ENCODE results near the gene ZNF331. TPM values are rescaled to one million over a fixed set of nuclear protein-coding genes. Genes with fewer than 3 reads are reported as not detected.

ZNF331 gene
- total and polyA plus RNA-seq, 2 of the 4 experiments (the other 2 are of a cell fraction): 6.6 to 11.1 TPM

GRCh38 chr19:53530622-53531021 lies 7.3 kb upstream of the ZNF331 start:
- Histone ChIP-seq H2BK5ac (ENCODE audit: low read depth, low read length, poor library complexity, severe bottlenecking) (no peak overlapping the region), H4K8ac (ENCODE audit: low read depth in 2 of 2, low read length in 2 of 2) (no peak overlapping the region), H2BK20ac (ENCODE audit: low read depth, low read length) (no peak overlapping the region), H3K79me1 (ENCODE audit: low read depth in 1 of 2, low read length in 2 of 2) (no peaks in the 10 kb centered on the region), H3K27ac (ENCODE audit: insufficient read depth, low read length) (no peak overlapping the region), H2BK120ac (ENCODE audit: low read depth, low read length) (no peak overlapping the region), H3K4me1 (ENCODE audit: control insufficient read depth, insufficient read depth, low read length) (no peaks in the 10 kb centered on the region), H2AK9ac (replicated peaks; ENCODE audit: low read depth, low read length, poor library complexity) (no peak overlapping the region), H3K18ac (ENCODE audit: low read depth, low read length) (no peak overlapping the region), H3K14ac (replicated peaks; ENCODE audit: low read depth, low read length) (no peak overlapping the region), H4K91ac (ENCODE audit: insufficient read depth, low read depth, low read length) (no peak overlapping the region), H2AK5ac (ENCODE audit: low read depth, low read length) (no peak overlapping the region), H2AFZ (replicated peaks; ENCODE audit: low read length, poor library complexity) (no peak overlapping the region), H3K4me2 (ENCODE audit: low read depth, low read length) (no peak overlapping the region), H3K9me1 (ENCODE audit: insufficient read depth, low read length) (no peaks in the 10 kb centered on the region), H3K23ac (ENCODE audit: low read depth, low read length) (no peak overlapping the region), H4K20me1 (ENCODE audit: insufficient read depth, low read length) (no peaks in the 10 kb centered on the region), H2BK15ac (ENCODE audit: low read depth, low read length) (no peak overlapping the region), H4K5ac (ENCODE audit: low read depth, low read length) (no peak overlapping the region), H3K36me3 (ENCODE audit: control insufficient read depth, insufficient read depth, low read length) (no peaks in the 10 kb centered on the region), H3K9me3 (ENCODE audit: control insufficient read depth, insufficient read depth, low read length) (no peaks in the 10 kb centered on the region), H3K4ac (ENCODE audit: low read depth, low read length) (no peak overlapping the region), H3K56ac (ENCODE audit: extremely low read depth, insufficient read depth, low read length) (no peak overlapping the region), H3K9ac (ENCODE audit: low read depth, low read length) (no peak overlapping the region), H3K4me3 (ENCODE audit: insufficient read depth, low read depth, low read length) (no peak overlapping the region), H3K27me3 (ENCODE audit: control insufficient read depth, insufficient read depth, low read length) (no peaks in the 10 kb centered on the region)
- no TSS peak for BruUV-seq (replicated peaks)
- CTCF ChIA-PET: no interaction called here
- intact Hi-C loops (cut with micrococcal nuclease) (no loop called here), in situ Hi-C loops (cut with MboI; ENCODE audit: low sequenced_read_pairs) (no loop called here), dilution Hi-C loops (cut with HindIII; ENCODE audit: low sequenced_read_pairs, unreplicated experiment) (no loop called here)
- POLR2A ChIA-PET (ENCODE audit: unreplicated experiment): no interaction called here
- DNase-seq (no peak), ATAC-seq (ENCODE audit: low read depth) (no peak)
- WGBS, 2 experiments (ENCODE audit: extremely low coverage in 2 of 2, insufficient read length in 1 of 2): 100% methylated on average over 2 of the region's 8 CpGs; no CpG with 5 or more reads in 1 of the 2 experiments
- TF ChIP-seq NFE2L2 (IDR thresholded peaks at IDR 0.05; ENCODE audit: low read depth, low read length) (no peak), RCOR1 (IDR thresholded peaks at IDR 0.05; ENCODE audit: insufficient replicate concordance, low read length) (no peak), CTCF (conservative IDR thresholded peaks at IDR 0.05; ENCODE audit: low read depth, low read length) (no peak), POLR2A (IDR thresholded peaks at IDR 0.05; ENCODE audit: low read depth, low read length) (no peak)

Data from IMR-90 (cell line).